Measurements from ENCODE around the gene PRIM2. TPM values are rescaled to one million over a fixed set of nuclear protein-coding genes. Genes with fewer than 3 reads are reported as not detected.
"Not testable (repeated sequence)": the region's sequence is repeated elsewhere in the genome, so short reads cannot be mapped to it uniquely, and the experiment has no call there.

PRIM2 gene
- total RNA-seq, 2 donors from 2014 or later, result 7.3 to 11.4 TPM

DNA sequence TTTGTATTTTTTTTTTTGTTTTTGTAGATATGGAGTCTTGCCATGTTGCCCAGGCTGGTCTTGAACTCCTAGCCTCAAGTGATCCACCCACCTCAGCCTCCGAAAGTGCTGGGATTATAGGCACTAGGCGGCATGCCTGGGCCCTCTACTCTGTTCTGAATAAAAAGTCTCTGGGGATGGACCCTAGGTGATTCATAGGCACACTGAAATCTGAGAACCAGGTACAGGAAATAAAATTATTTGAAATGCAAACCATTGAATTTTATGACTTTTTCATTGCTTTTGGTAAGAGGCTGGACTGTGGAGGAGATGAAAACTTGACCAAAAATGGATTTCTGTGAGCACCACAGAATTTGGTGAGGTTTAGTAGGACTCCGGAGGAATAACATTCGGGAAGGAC lies 117.5 kb downstream of the PRIM2 start:
- TF ChIP-seq, protein P1, sequence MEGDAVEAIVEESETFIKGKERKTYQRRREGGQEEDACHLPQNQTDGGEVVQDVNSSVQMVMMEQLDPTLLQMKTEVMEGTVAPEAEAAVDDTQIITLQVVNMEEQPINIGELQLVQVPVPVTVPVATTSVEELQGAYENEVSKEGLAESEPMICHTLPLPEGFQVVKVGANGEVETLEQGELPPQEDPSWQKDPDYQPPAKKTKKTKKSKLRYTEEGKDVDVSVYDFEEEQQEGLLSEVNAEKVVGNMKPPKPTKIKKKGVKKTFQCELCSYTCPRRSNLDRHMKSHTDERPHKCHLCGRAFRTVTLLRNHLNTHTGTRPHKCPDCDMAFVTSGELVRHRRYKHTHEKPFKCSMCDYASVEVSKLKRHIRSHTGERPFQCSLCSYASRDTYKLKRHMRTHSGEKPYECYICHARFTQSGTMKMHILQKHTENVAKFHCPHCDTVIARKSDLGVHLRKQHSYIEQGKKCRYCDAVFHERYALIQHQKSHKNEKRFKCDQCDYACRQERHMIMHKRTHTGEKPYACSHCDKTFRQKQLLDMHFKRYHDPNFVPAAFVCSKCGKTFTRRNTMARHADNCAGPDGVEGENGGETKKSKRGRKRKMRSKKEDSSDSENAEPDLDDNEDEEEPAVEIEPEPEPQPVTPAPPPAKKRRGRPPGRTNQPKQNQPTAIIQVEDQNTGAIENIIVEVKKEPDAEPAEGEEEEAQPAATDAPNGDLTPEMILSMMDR (IDR thresholded peaks at IDR 0.05), result no peak
- Histone ChIP-seq H3K9me3 (no peaks in the 10 kb centered on the region), H3K27me3 (replicated peaks; ENCODE audit: insufficient read depth) (no peaks in the 10 kb centered on the region), H3K36me3 (no peaks in the 10 kb centered on the region), H3K4me1 (ENCODE audit: control insufficient read depth in 1 of 2, low read depth in 2 of 2) (peaks cover 14% of the 10 kb centered on the region in 2 donors), H3K27ac (no peak overlapping the region), H3K4me3 (no peak overlapping the region)
- no peak for DNase-seq (ENCODE audit: low spot score)
- no peak for ATAC-seq (ENCODE audit: insufficient number of reproducible peaks, low FRiP score, low read depth)

DNA sequence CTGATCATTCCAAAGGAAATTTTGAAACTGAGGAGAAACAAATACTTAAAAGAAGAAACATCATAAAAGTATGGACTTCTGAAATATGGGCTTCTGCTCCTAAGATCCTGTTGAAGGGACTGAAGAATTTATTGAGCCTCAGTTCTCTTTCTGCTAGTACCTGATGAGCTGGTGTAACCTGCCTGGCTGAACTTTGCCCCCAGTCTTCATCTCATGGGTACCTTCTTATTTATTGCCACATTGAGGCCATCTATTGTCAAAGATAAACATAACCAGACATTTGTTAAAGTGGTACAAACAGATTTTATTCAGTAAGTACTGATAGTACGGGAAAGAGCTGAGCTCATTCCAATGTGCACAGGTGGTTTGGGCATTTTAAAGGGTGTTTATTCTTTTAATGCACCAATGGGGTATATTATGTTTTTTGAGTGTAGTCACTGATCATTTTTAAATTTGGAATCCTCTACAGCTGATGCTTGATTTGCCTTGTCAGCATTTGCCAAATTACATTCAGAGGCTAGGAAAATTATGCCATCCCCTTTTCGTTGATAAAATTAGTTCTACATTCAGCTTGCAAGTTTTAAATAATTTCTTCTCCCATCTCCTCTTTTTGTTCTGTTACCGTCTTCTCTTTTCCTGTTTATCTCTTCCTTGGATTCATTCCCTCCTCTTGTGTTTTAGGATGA lies 118.2 kb downstream of the PRIM2 start:
- TF ChIP-seq, protein P1 (IDR thresholded peaks at IDR 0.05), result no peak
- ATAC-seq (ENCODE audit: insufficient number of reproducible peaks, low FRiP score, low read depth) (no peak), DNase-seq (ENCODE audit: low spot score) (no peak)
- no peak overlapping the region for H3K27ac ChIP-seq
- no peaks in the 10 kb centered on the region for H3K27me3 ChIP-seq (replicated peaks; ENCODE audit: insufficient read depth)
- H3K36me3 ChIP-seq, result no peaks in the 10 kb centered on the region
- H3K4me1 ChIP-seq (ENCODE audit: control insufficient read depth in 1 of 2, low read depth in 2 of 2), result peaks cover 14% of the 10 kb centered on the region in 2 donors
- no peaks in the 10 kb centered on the region for H3K9me3 ChIP-seq
- no peak overlapping the region for H3K4me3 ChIP-seq

DNA sequence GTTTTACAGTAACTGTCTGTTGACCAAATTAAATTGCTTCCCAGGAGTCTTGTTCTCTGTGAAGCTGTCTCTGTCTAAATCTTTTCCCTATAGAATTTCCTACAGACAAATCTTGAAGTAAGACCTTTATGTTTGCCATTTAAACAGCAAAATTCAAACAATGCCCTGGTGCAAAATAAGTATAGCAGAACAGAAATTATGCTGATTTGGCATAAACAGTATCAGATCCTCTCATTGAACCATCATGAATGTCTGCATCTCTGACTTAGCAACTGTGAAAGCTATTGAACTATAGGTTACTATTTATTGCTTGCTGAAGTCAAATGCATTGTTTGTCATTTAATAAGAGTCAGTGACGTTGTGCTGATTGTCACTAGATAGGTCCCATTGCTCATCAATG lies 123.3 kb downstream of the PRIM2 start:
- not testable (repeated sequence) for H3K36me3 ChIP-seq; ATAC-seq (ENCODE audit: insufficient number of reproducible peaks, low FRiP score, low read depth); H3K9me3 ChIP-seq; H3K27ac ChIP-seq; DNase-seq (ENCODE audit: low spot score); H3K4me3 ChIP-seq; H3K4me1 ChIP-seq (ENCODE audit: control insufficient read depth in 1 of 2, low read depth in 2 of 2); H3K27me3 ChIP-seq (replicated peaks; ENCODE audit: insufficient read depth)

DNA sequence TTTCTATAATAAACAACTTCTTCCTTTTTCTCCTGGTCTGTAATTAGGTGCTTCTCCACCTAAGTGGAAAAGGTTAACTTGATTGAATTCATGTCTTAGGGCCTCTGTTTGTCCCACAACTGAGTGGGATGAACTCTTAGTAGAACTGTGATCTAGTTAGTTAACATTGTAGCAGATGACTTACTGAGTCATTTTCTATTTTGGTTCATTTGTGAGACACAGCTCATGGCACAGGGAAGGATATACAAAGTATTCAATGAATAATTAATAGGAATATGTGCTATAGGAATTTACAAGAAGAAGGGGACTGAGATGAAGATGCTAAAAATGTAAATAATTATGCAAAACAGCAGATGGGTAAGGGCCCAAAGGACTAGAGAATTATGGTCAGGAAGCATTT lies 124.7 kb downstream of the PRIM2 start:
- H3K27ac ChIP-seq; ATAC-seq (ENCODE audit: insufficient number of reproducible peaks, low FRiP score, low read depth); H3K9me3 ChIP-seq; H3K27me3 ChIP-seq (replicated peaks; ENCODE audit: insufficient read depth); H3K4me1 ChIP-seq (ENCODE audit: control insufficient read depth in 1 of 2, low read depth in 2 of 2); DNase-seq (ENCODE audit: low spot score); H3K36me3 ChIP-seq; H3K4me3 ChIP-seq: not testable (repeated sequence)

DNA sequence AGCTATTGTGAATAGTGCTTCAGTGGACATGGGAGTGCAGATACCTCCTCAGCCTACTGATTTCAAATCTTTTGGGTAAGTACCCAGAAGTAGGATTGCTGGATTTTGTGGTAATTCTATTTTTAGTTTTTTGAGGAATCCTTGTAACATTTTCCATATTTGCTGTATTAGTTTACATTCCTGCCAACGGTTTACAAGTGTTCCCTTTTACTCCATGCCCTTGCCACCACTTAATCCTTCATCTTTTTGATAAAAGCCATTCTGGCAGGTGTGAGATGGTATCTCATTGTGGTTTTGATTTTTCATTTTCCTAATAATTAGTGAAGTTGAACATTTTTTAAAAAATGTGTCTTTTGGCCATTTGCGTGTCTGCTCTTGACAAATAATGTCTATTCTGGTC lies 125.8 kb downstream of the PRIM2 start:
- H3K4me1 ChIP-seq (ENCODE audit: control insufficient read depth in 1 of 2, low read depth in 2 of 2); DNase-seq (ENCODE audit: low spot score); H3K9me3 ChIP-seq; H3K27me3 ChIP-seq (replicated peaks; ENCODE audit: insufficient read depth); H3K36me3 ChIP-seq; H3K4me3 ChIP-seq; ATAC-seq (ENCODE audit: insufficient number of reproducible peaks, low FRiP score, low read depth); H3K27ac ChIP-seq: not testable (repeated sequence)

DNA sequence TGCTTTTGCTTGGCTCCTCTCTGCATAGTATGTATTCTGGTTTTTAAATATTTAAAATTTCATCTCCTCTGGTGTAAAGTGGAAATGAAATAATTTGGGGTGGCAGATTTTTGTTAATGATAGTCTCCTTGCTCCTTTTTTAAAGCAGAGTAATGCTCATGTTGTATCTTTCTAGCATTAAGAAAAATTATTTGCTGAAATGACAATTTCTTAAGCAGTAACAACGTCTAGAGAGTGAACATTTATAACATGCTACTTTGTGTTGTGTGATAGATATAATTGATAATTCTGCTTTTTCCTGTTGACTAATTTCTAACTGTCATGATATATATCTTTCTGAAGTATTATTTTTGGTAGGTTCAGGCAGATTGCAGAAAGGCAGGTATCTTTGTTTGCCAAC lies 127.4 kb downstream of the PRIM2 start:
- H3K9me3 ChIP-seq; ATAC-seq (ENCODE audit: insufficient number of reproducible peaks, low FRiP score, low read depth); DNase-seq (ENCODE audit: low spot score); H3K27ac ChIP-seq; H3K4me1 ChIP-seq (ENCODE audit: control insufficient read depth in 1 of 2, low read depth in 2 of 2); H3K36me3 ChIP-seq; H3K27me3 ChIP-seq (replicated peaks; ENCODE audit: insufficient read depth); H3K4me3 ChIP-seq: not testable (repeated sequence)

DNA sequence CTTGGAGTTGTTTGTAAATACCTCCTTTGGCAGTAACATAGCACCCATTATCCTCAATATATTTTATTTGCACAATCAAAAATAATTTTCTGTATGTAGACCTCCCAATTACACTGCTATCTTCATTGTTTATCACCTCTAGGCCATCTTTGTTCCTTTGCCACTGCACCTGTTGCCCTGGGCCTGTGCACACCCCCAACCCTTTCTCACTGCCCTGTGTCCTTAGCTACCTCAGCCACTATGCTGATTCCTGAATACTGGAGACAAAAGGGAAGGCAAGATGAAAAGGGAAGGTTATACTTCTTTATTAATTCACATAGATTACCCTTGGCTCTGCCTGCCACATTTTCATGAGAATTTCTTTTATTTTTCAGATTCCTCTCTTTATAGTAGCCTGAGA lies 127.9 kb downstream of the PRIM2 start:
- not testable (repeated sequence) for H3K4me1 ChIP-seq (ENCODE audit: control insufficient read depth in 1 of 2, low read depth in 2 of 2); H3K36me3 ChIP-seq; ATAC-seq (ENCODE audit: insufficient number of reproducible peaks, low FRiP score, low read depth); H3K27me3 ChIP-seq (replicated peaks; ENCODE audit: insufficient read depth); DNase-seq (ENCODE audit: low spot score); H3K9me3 ChIP-seq; H3K27ac ChIP-seq; H3K4me3 ChIP-seq

DNA sequence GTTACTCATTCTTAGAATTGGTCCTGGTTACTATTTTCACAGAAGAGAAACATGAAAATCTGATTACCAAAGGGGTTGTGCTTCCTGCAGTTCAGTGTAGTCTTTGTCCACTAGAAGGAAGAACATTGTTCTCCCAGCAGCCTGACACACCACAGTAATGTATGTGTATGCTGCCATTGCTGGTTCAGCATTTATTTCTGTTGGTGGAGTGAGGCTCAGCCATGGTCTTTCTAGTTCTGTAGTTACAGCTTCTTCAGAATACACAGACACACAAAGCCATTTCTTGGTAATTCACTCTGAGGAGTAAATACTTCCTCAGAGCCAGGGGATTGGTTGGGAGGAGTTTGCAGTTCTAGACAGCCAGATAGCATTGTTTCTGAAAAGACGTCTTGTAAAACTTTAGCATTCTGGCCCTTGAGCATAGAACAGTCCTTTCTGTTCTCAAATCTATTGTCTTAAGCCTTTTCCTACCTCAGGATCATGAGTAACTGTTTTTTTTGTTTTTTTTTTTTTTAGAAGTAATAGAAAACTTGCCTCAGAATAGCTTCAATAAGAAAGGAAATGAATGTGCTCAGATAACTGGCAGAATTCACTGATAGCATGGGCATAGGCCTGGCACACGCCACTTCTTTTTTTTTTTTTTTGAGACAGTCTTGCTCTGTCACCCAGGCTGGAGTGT lies 128.5 kb downstream of the PRIM2 start:
- not testable (repeated sequence) for H3K9me3 ChIP-seq; ATAC-seq (ENCODE audit: insufficient number of reproducible peaks, low FRiP score, low read depth); H3K27ac ChIP-seq; H3K36me3 ChIP-seq; H3K4me3 ChIP-seq; DNase-seq (ENCODE audit: low spot score); H3K4me1 ChIP-seq (ENCODE audit: control insufficient read depth in 1 of 2, low read depth in 2 of 2); H3K27me3 ChIP-seq (replicated peaks; ENCODE audit: insufficient read depth)

DNA sequence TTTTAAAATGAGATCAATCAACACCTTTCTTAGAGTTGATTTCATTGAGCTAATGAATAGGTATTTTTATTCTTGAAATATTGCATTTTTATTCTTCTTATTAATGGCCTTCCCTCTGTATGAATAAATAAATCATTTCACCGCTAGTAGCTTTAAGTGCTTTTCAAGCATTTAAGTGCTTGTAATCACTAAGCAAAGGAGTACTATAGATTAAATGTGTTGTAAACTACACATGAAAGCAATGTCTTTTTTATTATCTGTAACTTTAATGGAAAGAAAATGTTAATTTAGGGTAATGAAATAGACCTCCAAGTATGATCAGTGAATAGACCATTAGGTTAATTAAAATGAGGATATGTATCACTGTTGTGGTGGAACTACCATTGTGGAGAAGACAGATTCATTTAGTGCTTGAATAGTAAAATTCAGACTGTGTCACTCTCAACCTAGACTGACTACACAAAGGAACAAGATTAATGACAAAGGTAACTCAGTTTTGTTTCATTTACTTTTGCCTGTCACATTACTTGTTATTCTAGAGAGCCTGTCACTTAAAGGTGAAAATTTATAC lies 132.2 kb downstream of the PRIM2 start:
- not testable (repeated sequence) for H3K9me3 ChIP-seq; H3K4me3 ChIP-seq; H3K27ac ChIP-seq; H3K36me3 ChIP-seq; H3K27me3 ChIP-seq (replicated peaks; ENCODE audit: insufficient read depth); H3K4me1 ChIP-seq (ENCODE audit: control insufficient read depth in 1 of 2, low read depth in 2 of 2); DNase-seq (ENCODE audit: low spot score); ATAC-seq (ENCODE audit: insufficient number of reproducible peaks, low FRiP score, low read depth)

DNA sequence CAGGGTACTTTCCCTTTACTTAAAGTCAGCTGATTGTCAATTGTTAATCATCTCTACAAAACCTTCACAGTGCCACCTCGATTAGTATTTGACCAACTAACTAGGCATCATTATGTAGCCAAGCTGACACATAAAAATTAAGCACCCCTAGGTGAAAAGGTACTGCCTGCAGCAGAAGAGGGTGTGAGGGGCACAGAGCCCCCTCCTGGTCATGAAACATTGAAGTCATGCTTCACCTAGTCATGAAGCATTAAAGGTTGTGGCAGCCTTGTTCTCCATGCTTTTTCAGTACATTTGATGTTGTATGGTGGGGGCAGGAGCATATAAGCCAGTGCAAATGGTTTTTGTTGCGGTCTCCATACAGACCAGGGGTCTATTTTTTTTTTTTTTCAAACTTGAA lies 142.4 kb downstream of the PRIM2 start:
- not testable (repeated sequence) for DNase-seq (ENCODE audit: low spot score); H3K27ac ChIP-seq; ATAC-seq (ENCODE audit: insufficient number of reproducible peaks, low FRiP score, low read depth); H3K4me1 ChIP-seq (ENCODE audit: control insufficient read depth in 1 of 2, low read depth in 2 of 2); H3K4me3 ChIP-seq; H3K9me3 ChIP-seq; H3K36me3 ChIP-seq; H3K27me3 ChIP-seq (replicated peaks; ENCODE audit: insufficient read depth)
